Stimulated activated CD4-positive, alpha-beta T cell treated with anti-CD3 and anti-CD28 coated beads, Interleukin-4, amount 100 ng/mL, for 1 hour (primary cell): Measurements from ENCODE around the gene B4GALNT1.
"Not testable (repeated sequence)": the region's sequence is repeated elsewhere in the genome, so short reads cannot be mapped to it uniquely, and the experiment has no call there.

Experiments used
- DNase-seq: peaks from one replicate; pipeline ENCODE4 v3.0.0-alpha.2; 2020

B4GALNT1 gene

GRCh38 chr12:57606821-57607220 is 26.2 kb downstream of the B4GALNT1 start:
- DNase-seq: no peak

GRCh38 chr12:57606399-57606798 is 26.6 kb downstream of the B4GALNT1 start:
- no peak for DNase-seq

- no peak for DNase-seq
These were observed 27.1 kb downstream of the B4GALNT1 start for GRCh38 chr12:57605811-57606311.

- no peak for DNase-seq
These were observed 27.8 kb downstream of the B4GALNT1 start for GRCh38 chr12:57604992-57605810.

GRCh38 chr12:57604454-57604991 is 28.5 kb downstream of the B4GALNT1 start, which contains the start of gene DTX3:
Gene DTX3 (plus strand): TSS chr12:57604824. CDS start chr12:57606518, 1,694 bp downstream.
- DNase-seq: peak; percentile 48

- no peak for DNase-seq
These were observed 29.1 kb downstream of the B4GALNT1 start for GRCh38 chr12:57603815-57604453.

- DNase-seq: no peak
These were observed 29.7 kb downstream of the B4GALNT1 start for GRCh38 chr12:57603324-57603723.

- DNase-seq: no peak
These were observed 30.5 kb downstream of the B4GALNT1 start for GRCh38 chr12:57602544-57602943.

GRCh38 chr12:57600395-57600794 is 32.6 kb downstream of the B4GALNT1 start:
- DNase-seq: no peak

GRCh38 chr12:57593187-57593586 is 39.8 kb downstream of the B4GALNT1 start:
- DNase-seq: no peak

GRCh38 chr12:57592551-57593165 is 40.3 kb downstream of the B4GALNT1 start:
- no peak for DNase-seq

- DNase-seq: no peak
These were observed 41.1 kb downstream of the B4GALNT1 start for GRCh38 chr12:57591782-57592325.

GRCh38 chr12:57590864-57591781 is 41.9 kb downstream of the B4GALNT1 start, which contains the start of gene PIP4K2C:
Gene PIP4K2C (plus strand): TSS chr12:57591192. CDS start chr12:57591290, 98 bp downstream.
- peak; percentile 73 for DNase-seq

GRCh38 chr12:57590479-57590863 is 42.5 kb downstream of the B4GALNT1 start:
- DNase-seq: no peak

- DNase-seq: not testable (repeated sequence)
These were observed 43.9 kb downstream of the B4GALNT1 start for GRCh38 chr12:57588951-57589610.

GRCh38 chr12:57586832-57587429 is 46.1 kb downstream of the B4GALNT1 start:
- DNase-seq: no peak

GRCh38 chr12:57586128-57586527 is 46.9 kb downstream of the B4GALNT1 start:
- DNase-seq: no peak

GRCh38 chr12:57585156-57585555 is 47.8 kb downstream of the B4GALNT1 start:
- DNase-seq: no peak

GRCh38 chr12:57584690-57585089 is 48.3 kb downstream of the B4GALNT1 start:
- DNase-seq: no peak

- no peak for DNase-seq
These were observed 49.0 kb downstream of the B4GALNT1 start for GRCh38 chr12:57584050-57584449.
